Testis (tissue), 3 donors: ENCODE results near the gene PILRA. TPM values are rescaled to one million over a fixed set of nuclear protein-coding genes. Genes with fewer than 3 reads are reported as not detected.
A peak's percentile ranks its signal among the peaks of the same experiment; 100 is the strongest.
"Not testable (repeated sequence)": the region's sequence is repeated elsewhere in the genome, so short reads cannot be mapped to it uniquely, and the experiment has no call there.

Experiments used
- DNase-seq: peaks from one replicate; pipeline ENCODE4 v3.0.0-alpha.2; 2019
- H3K27ac ChIP-seq, 2 donors: fragments of 200-600 bp; sonication (generic); one replicate each; pipeline ENCODE4 v1.5.1; 2019
- H3K27me3 ChIP-seq: fragments of 200-600 bp; sonication (generic); one replicate; pipeline ENCODE4 v1.5.1; 2019
- H3K36me3 ChIP-seq: fragments of 200-600 bp; sonication (generic); one replicate; pipeline ENCODE4 v1.5.1; 2017; ENCODE audit warnings: low read depth; ENCODE audit errors: missing control alignments
- H3K4me1 ChIP-seq: fragments of 200-600 bp; sonication (generic); one replicate; pipeline ENCODE4 v1.5.1; 2019
- H3K4me3 ChIP-seq, 2 donors: fragments of 200-600 bp; sonication (generic); one replicate each; pipeline ENCODE4 v1.5.1; 2017 to 2019
- H3K9me3 ChIP-seq: fragments of 200-600 bp; sonication (generic); one replicate; pipeline ENCODE4 v1.5.1; 2017
- CTCF ChIP-seq, 3 experiments: fragments of 450-650 bp in 2 of 3; fragments of 200-600 bp in 1 of 3; sonication (generic) in 1 of 3; IDR thresholded peaks; one replicate each; pipeline ENCODE4 v1.5.1; 2016 to 2019; ENCODE audit warnings: antibody characterized with exemption in 3 of 3, mild to moderate bottlenecking in 2 of 3, moderate library complexity in 1 of 3
- POLR2A ChIP-seq: fragments of 450-650 bp; IDR thresholded peaks from one replicate; pipeline ENCODE4 v1.6.1; 2017; ENCODE audit warnings: antibody characterized with exemption, mild to moderate bottlenecking, moderate library complexity
- WGBS, 2 donors: methylation state at CpG; one replicate each; pipeline ENCODE4 v1.1.5; 2018; 5-methylcytosine and 5-hydroxymethylcytosine counted together
- intact Hi-C: fragments of 100-400 bp; cut with DNase I; formaldehyde crosslinking; loops from one replicate; pipeline ENCODE4 v1.15.1; 2023; ENCODE audit warnings: low total_unique reads
- polyA plus RNA-seq: library from polyadenylated mRNA; stranded (reverse); fragments of 350-450 nt; fragmentation: Illumina TruSeq; extraction: RNeasy Lipid Tissue Mini Kit (QIAGEN cat#74804); gene quantifications from one replicate; pipeline ENCODE4 v1.2.3, GENCODE V29; 2014; ENCODE audit warnings: low read depth, low replicate concordance; ENCODE audit not compliant: insufficient read depth
- total RNA-seq, 2 donors: library from RNA; depleted of rRNA; stranded (reverse); fragments of >200 nt; gene quantifications; one replicate each; pipeline ENCODE4 v1.2.3, GENCODE V29; 2016

Gene PILRA
- total and polyA plus RNA-seq, 3 donors from 2014 or later: 12.0 to 18.0 (median 16.3) TPM

GRCh38 chr7:100374601-100375000 lies 1.3 kb downstream of the PILRA start:
- 78 to 91% methylated on average over 5 of the region's 5 CpGs for WGBS, 2 donors

GRCh38 chr7:100376066-100376465 lies 2.8 kb downstream of the PILRA start:
- TF ChIP-seq POLR2A (no peak), CTCF (IDR thresholded peaks at IDR 0.05) (no peak)
- Histone ChIP-seq H3K27ac (no peak overlapping the region), H3K9me3 (no peaks in the 10 kb centered on the region), H3K27me3 (no peaks in the 10 kb centered on the region), H3K36me3 (no peaks in the 10 kb centered on the region), H3K4me3 (no peak overlapping the region), H3K4me1 (peaks cover 21% of the 10 kb centered on the region)
- DNase-seq: no peak
- 72 to 81% methylated on average over 3 of the region's 3 CpGs for WGBS, 2 donors
- intact Hi-C loops: no loop called here

More at GRCh38 chr7:100374601-100375000, 1.3 kb downstream of the PILRA start:
- intact Hi-C loops: no loop called here
- Histone ChIP-seq H3K4me1 (peaks cover 21% of the 10 kb centered on the region), H3K4me3 (no peak overlapping the region), H3K27ac (no peak overlapping the region), H3K9me3 (no peaks in the 10 kb centered on the region), H3K36me3 (no peaks in the 10 kb centered on the region), H3K27me3 (no peaks in the 10 kb centered on the region)
- TF ChIP-seq POLR2A: no peak
- no peak for TF ChIP-seq CTCF (IDR thresholded peaks at IDR 0.05)
- DNase-seq: no peak

GRCh38 chr7:100378114-100378755 lies 4.9 kb downstream of the PILRA start:
- no peaks in the 10 kb centered on the region for H3K9me3 ChIP-seq
- no peaks in the 10 kb centered on the region for H3K27me3 ChIP-seq
- no peaks in the 10 kb centered on the region for H3K36me3 ChIP-seq
- WGBS, 2 donors: 91 to 95% methylated on average over 4 of the region's 4 CpGs
- no peak overlapping the region for H3K27ac ChIP-seq
- TF ChIP-seq CTCF (IDR thresholded peaks at IDR 0.05) (no peak), POLR2A (no peak)
- no peak for DNase-seq
- intact Hi-C loops: no loop called here
- no peak overlapping the region for H3K4me3 ChIP-seq
- peaks cover 6% of the 10 kb centered on the region for H3K4me1 ChIP-seq

- no peak overlapping the region for H3K4me3 ChIP-seq
- 72 to 75% methylated on average over 4 of the region's 4 CpGs for WGBS, 2 donors
- H3K27ac ChIP-seq: peak overlapping the region in 1 of 2 donors; percentile 44
- TF ChIP-seq CTCF (IDR thresholded peaks at IDR 0.05): no peak
- no peak for TF ChIP-seq POLR2A
- H3K9me3 ChIP-seq: no peaks in the 10 kb centered on the region
- DNase-seq: no peak
- H3K36me3 ChIP-seq: no peaks in the 10 kb centered on the region
- H3K27me3 ChIP-seq: no peaks in the 10 kb centered on the region
- H3K4me1 ChIP-seq: no peaks in the 10 kb centered on the region
- intact Hi-C loops: no loop called here
Observed at GRCh38 chr7:100380196-100380595, 6.9 kb downstream of the PILRA start.

- H3K4me1 ChIP-seq, intact Hi-C loops, DNase-seq, H3K36me3 ChIP-seq, H3K9me3 ChIP-seq, H3K27ac ChIP-seq, H3K27me3 ChIP-seq: not testable (repeated sequence)
- 47 to 75% methylated on average over 15 to 49 of the region's 49 CpGs for WGBS, 2 donors
- H3K4me3 ChIP-seq: peak overlapping the region; percentile 9 to 51
Observed at GRCh38 chr7:100381531-100382233, 8.4 kb downstream of the PILRA start.

GRCh38 chr7:100382234-100382853 lies 9.1 kb downstream of the PILRA start:
- H3K4me3 ChIP-seq: peak overlapping the region; percentile 9 to 51
- WGBS, 2 donors: 74 to 78% methylated on average over 8 of the region's 8 CpGs
- peak overlapping the region in 1 of 2 donors; percentile 73 for H3K27ac ChIP-seq
- intact Hi-C loops, H3K36me3 ChIP-seq, H3K9me3 ChIP-seq, H3K4me1 ChIP-seq, H3K27me3 ChIP-seq: not testable (repeated sequence)
- DNase-seq: peak; percentile 63
